ENCODE data around the gene AHSA1. TPM values are rescaled to one million over a fixed set of nuclear protein-coding genes. Genes with fewer than 3 reads are reported as not detected.

Gene AHSA1
- total RNA-seq, result 92.0 and 92.2 TPM in 2 replicates

DNA sequence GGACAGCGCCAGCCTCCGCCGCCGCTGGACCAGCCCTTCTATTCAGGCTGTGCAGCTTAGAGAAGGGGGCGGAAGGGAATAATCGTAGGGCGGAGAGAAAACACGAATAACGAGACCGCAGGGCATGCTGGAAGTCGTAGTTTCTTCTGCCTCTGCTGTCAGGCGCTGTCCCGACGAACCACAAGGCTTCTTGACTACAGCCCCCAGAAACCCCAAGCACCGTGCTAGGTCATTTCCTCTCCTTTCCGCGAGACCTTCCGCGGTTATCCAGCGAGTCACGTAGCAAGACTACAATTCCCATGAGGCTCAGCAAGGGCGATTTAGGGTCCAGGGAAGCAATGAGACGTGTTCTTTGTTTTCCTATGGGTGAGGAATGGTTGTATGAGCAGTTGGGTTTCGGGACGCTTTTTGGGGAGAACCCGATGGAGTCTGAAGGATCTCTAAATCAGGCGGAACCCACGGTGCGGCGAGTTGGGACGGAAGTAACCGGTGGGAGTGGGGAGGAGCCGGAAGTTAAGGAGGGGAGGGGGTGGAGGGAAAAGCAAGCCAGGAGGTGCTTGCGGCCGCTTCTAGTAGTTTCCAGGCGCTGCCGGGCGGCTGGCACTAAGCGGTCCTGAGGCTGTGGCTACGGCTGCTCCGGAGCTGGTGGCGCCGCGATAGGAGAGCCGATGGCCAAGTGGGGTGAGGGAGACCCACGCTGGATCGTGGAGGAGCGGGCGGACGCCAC lies at the start of gene AHSA1, which contains the start of gene VIPAS39:
TSS of gene AHSA1 (plus strand) at position 572 of the 727 bp plus-strand sequence. CDS start at position 669, 97 bp downstream.
TSS of gene VIPAS39 (minus strand) at position 80 of the 727 bp plus-strand sequence. CDS start 3,499 bp downstream, outside the sequence.

GRCh38 chr14:77423423-77423822 lies 34.5 kb upstream of the AHSA1 start, which contains the start of gene NOXRED1:
Gene NOXRED1 (minus strand): TSS chr14:77423523. CDS start chr14:77422889, 634 bp downstream.

GRCh38 chr14:77498120-77498979 lies 40.5 kb downstream of the AHSA1 start, which contains the start of gene ISM2:
Gene ISM2 (minus strand): TSS chr14:77498816. CDS start chr14:77498793, 23 bp downstream.

Other genes starting within 250 kb of the AHSA1 start
- gene NGB, start 186.9 kb upstream of the AHSA1 start, total RNA-seq, result not detected in 2 replicates
- gene POMT2, start 137.2 kb upstream of the AHSA1 start, total RNA-seq, result 14.5 and 21.1 TPM in 2 replicates
- gene GSTZ1, start 137.1 kb upstream of the AHSA1 start, total RNA-seq, result 24.9 and 38.3 TPM in 2 replicates
- gene TMED8, start 81.0 kb upstream of the AHSA1 start, total RNA-seq, result 5.7 and 14.3 TPM in 2 replicates
- gene SAMD15, start 80.7 kb upstream of the AHSA1 start, total RNA-seq, result 0.39 and 0.48 TPM in 2 replicates
- not detected in 2 replicates for gene NOXRED1, start 34.6 kb upstream of the AHSA1 start, total RNA-seq
- gene VIPAS39, start 492 bp upstream of the AHSA1 start, total RNA-seq, result 23.3 and 38.9 TPM in 2 replicates
- gene ISM2, start 40.7 kb downstream of the AHSA1 start, total RNA-seq, result 1.6 TPM in 1 of 2 replicates, not detected in the other
- gene SPTLC2, start 158.5 kb downstream of the AHSA1 start, total RNA-seq, result 9.6 and 26.4 TPM in 2 replicates
- 8.0 and 14.3 TPM in 2 replicates for gene ALKBH1, start 249.9 kb downstream of the AHSA1 start, total RNA-seq